PC-3 (cell line): Measurements from ENCODE around the gene CCDC8.

ENCODE experiments used
- CTCF ChIP-seq: fragments of 300-600 bp; sonication (generic); conservative IDR thresholded peaks from 2 replicates; pipeline ENCODE4 v1.5.1; 2017; ENCODE audit warnings: antibody characterized with exemption, low read depth, mild to moderate bottlenecking, low read length
- EZH2 ChIP-seq: fragments of 300-600 bp; sonication (generic); IDR thresholded peaks from one replicate; pipeline ENCODE4 v1.6.1; 2017; ENCODE audit warnings: antibody characterized with exemption, mild to moderate bottlenecking, low read length; ENCODE audit not compliant: unreplicated experiment
- EZH2phosphoT487 ChIP-seq: fragments of 300-600 bp; sonication (generic); IDR thresholded peaks from 2 replicates; pipeline ENCODE4 v1.6.1; 2018; ENCODE audit warnings: mild to moderate bottlenecking, antibody characterized with exemption, low read length, borderline replicate concordance

GRCh38 chr19:46446021-46446420 lies 32.7 kb upstream of the CCDC8 start:
- no peak for TF ChIP-seq CTCF
- TF ChIP-seq EZH2phosphoT487, result no peak
- no peak for TF ChIP-seq EZH2
